Measurements from ENCODE around the gene KDM5A.
"Not testable (repeated sequence)": the region's sequence is repeated elsewhere in the genome, so short reads cannot be mapped to it uniquely, and the experiment has no call there.

The KDM5A gene

DNA sequence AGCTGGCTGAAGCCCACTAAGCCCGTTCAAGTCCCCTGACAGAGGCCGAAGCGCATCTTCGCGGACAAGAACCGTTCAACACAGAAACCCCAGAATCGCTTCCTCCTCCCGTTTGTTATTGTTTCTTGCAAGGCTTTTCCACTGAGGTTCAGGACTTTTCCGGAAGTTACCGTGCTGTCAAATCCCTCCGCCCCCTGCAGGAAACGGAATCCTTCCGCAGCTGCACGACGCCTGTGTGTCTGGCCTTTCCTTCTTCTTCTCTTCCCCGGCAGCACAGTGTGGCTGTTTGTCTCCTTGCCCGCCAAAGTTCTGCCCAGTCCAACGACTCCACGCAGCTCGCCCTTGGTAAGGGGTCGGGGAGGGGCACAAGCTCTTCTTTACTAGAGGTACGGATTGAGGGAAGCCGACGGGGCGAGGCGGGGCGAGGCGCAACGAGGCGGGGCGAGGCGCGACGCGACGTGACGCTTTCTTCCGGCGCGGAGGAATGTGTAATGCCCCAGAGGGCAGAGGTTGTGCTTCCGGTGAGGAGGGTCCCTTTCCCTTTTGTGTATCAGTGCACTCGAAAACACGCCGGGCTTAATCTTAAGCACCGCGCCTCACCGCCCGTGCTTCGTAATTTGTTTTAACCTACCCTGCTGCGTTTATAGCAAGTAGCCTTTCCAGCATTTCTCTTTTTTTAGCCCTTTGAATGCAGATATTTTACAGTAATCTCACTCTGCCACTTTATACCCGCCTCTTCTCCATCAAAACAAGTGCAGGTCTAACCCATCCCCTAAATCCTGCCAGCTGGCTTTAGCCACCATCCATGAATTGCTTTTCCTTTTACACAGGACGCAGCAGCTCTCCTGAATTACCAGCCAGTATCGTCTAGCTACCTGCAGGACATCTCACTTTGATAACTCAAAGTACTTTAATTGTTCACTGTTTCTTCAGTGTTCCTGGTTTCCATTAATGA, at the start of gene KDM5A:
Gene KDM5A, minus strand, starts transcription at position 179 of the 955 bp plus-strand sequence. CDS start 229 bp downstream, outside the sequence.
- DNase-seq (ENCODE audit: low read depth in 3 of 3): peak; percentile 74 to 84 (median 80)

DNA sequence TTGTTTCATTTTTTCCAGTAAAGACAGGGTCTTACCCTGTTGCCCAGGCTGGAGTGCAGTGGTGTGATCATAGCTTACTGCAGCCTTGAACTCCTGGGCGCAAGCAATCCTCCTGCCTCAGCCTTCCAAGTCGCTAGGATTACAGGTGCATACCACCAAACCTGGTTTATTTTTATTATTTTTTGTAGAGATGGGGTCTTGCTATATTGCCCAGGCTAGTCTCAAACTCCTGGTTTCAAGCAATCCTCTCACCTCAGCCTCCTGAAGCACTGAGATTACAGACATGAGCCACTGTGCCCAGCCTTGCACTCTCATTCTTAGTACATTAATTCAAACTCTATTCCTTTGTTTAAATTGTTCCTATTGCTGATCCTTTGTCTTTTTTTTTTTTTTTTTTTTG, 46.6 kb upstream of the KDM5A start:
- not testable (repeated sequence) for DNase-seq (ENCODE audit: low read depth in 3 of 3)

DNA sequence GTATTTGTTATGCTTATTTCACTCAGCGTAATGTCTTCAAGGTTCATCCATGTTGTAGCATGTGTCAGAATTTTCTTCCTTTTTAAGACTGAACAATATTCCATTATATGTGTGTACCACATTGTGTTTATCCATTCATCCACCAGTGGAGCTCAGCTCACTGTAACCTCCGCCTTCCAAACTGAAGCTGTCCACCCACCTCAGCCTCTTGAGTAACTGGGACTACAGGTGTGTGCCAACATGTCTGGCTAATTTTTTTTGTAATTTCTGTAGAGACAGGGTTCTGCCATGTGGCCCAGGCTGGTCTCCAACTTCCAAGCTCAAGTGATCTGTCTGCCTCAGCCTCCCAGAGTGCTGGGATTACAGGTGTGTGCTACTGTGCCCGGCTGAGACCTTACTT, 33.4 kb upstream of the KDM5A start:
- DNase-seq (ENCODE audit: low read depth in 3 of 3): no peak

DNA sequence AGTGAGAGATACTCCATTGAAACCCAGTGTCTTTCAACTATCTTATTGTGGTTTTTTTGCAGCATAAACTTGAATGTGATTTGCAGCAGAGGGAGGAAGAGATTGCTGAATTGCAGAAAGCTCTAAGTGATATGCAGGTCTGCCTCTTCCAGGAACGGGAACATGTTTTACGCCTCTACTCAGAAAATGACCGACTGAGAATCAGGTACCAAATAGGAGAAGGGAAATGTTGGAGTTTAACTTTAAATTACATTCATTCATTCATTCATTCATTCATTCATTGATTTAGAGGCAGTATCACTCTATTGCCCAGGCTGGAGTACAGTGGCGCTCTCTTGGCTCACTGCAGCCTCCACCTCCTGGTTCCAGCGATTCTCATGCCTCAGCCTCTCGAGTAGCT, 29.3 kb upstream of the KDM5A start:
- DNase-seq (ENCODE audit: low read depth in 3 of 3): no peak

DNA sequence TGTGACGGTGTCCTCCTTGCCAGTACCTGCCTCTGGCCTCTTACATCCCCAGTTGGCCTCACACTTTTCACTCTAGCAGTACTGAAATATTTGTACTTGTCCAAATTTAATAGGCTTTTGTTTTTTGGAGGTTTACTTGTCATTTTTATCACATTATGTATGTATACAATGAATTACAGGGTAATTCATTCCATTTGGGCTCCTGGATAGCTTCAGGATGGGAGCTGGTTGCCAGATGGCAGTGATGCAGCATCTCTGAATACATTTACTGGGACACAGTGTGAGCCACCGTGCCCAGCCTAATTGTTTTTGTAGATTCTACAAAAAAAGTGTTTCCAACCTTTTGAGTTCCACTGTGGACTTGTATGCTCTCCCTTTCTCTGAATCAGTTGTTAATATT, 25.7 kb upstream of the KDM5A start:
- no peak for DNase-seq (ENCODE audit: low read depth in 3 of 3)

DNA sequence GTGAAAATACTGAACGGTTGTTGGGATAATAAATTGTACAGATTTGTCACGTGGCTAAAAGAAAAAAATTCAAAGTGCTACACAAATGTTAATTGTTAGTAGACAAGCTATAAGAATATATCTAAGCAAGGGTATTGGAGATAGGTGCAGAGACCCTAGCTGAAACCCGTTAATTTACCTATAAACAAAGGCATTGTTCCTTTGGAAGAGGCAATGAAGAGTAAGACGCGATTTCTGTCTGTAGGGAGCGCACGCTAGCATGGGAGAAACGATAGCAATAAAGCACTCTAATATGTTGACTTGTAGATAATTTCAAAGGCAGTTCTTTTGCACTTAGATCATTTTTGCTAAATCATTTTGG, 12.9 kb upstream of the KDM5A start:
- DNase-seq (ENCODE audit: low read depth in 3 of 3): no peak

DNA sequence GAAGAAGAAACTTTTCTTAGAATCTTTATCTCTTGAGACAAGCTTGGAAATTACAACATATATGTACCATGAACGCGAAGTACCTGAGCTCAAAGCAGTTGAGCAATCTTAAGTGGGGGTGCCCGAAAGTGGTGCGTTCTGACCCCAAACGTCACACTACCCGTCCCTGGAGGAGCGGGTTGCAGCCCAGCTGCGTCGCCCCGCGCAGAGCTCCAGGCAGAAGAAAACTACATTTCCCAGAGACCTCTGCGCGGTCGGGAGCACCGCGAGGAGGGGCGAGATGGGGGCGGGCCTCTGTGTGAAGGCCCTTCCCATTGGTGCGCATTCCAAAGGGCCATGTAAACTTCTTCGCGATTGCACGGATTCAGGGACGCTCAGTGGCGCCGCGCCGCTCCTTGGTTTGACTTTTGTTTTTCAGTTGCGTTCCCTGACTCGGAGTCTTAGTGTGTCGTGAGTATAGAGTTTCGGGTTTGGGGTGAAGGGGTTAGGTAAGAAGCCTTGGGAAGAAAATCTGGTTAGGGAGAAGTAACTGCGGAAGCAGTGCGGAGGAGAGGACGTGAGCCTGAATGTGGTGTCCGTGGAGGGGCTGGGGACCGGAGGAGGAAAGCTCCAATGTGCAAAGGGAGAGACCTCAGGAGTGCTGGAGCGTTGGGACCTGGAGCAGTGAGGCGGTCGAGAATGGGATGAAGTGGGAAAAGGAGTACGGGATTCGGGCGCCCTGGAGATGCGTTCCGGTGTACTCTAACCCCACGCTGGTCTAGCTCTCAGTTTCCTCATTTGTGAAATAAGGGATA, 12.3 kb upstream of the KDM5A start, which contains the start of gene CCDC77:
Gene CCDC77, plus strand, starts transcription at position 410 of the 794 bp plus-strand sequence. CDS start 7,740 bp downstream, outside the sequence.
- DNase-seq (ENCODE audit: low read depth in 3 of 3): peak; percentile 85 to 93 (median 92)

DNA sequence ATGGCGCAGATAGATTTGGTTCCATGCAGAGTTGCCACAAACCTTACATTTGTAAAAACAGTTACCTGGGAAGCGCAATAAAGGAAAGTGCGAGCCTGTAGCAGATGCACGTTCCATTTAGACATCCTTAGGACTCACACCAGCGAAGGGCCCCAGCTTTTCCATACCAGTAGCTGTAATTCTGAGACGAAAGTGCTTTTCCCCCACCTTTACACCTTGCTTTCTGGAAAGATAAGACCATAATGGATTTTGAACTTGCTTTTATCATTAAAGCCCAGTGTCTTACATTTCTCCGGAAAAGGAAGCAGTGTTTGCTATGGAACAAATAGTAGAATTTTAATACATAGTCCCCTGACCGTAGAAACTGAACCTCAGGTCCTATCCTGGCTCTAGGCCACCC, 11.7 kb upstream of the KDM5A start:
- DNase-seq (ENCODE audit: low read depth in 3 of 3): no peak

DNA sequence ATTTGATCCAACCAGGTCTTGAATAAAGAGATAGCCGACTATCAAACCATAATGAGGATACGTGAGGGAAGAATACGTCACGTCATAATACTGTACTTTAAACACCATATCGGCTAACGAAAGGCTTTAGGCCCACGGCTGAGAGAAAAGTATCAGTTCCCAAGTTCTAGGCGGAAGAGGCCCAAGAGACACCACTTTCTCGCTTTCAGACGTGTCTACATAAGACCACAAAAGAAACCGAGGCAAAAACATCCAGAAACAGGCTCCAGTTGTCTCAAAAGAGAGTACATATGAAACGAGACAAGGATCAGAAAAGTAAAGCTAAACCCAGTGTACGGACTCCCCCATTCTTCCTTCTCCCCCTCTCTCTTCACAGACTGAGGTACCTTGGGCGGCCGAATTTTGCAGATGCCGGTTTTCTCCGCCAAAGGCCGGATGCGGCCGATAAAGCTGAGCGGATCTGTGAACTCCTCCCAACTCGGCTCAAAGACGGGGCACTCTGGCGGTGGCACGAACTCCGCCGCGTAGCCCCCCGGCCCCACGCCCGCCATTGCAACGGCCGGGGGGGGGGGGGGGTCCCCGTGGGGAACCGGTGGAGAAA, 479 bp downstream of the KDM5A start:
- peak in 2 of 3 experiments; percentile 16 to 24 for DNase-seq (ENCODE audit: low read depth in 3 of 3)

DNA sequence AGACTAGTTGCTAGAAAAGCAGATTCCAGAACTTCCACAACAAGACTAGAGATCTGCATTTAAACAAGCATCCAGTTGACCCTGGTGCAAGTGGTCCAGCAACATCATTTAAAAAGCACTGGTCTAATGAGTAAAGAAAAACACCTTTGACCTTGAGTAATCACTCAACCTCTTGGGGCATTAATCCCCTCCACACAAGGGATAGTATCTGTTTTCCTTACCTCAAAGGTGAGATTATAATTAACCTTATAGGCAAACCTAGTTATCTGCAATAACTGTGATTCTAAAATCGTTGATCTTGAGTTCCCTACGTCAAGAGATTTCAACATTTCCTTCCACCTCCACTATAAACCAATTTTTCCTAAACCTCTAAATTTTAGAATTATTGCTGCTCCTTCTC, 1.1 kb downstream of the KDM5A start:
- no peak for DNase-seq (ENCODE audit: low read depth in 3 of 3)

DNA sequence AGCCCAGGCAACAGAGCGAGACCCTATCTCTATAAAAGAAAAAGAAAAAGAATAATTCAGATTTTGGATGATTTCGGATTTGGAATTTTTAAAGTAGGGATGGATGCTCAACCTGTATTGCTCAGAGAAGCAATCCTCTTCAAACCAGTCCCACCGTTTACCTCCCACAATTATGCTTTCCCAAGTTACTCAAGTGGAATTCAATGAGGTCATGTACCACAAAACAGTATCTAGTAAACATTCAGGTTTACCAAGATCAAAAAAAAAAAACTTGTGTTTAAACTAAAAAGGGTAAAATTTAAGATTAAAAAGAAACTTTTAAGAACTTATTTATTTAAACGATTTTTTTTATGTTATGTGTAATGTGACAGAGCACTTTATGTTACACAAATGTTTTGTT, 2.5 kb downstream of the KDM5A start:
- no peak for DNase-seq (ENCODE audit: low read depth in 3 of 3)

DNA sequence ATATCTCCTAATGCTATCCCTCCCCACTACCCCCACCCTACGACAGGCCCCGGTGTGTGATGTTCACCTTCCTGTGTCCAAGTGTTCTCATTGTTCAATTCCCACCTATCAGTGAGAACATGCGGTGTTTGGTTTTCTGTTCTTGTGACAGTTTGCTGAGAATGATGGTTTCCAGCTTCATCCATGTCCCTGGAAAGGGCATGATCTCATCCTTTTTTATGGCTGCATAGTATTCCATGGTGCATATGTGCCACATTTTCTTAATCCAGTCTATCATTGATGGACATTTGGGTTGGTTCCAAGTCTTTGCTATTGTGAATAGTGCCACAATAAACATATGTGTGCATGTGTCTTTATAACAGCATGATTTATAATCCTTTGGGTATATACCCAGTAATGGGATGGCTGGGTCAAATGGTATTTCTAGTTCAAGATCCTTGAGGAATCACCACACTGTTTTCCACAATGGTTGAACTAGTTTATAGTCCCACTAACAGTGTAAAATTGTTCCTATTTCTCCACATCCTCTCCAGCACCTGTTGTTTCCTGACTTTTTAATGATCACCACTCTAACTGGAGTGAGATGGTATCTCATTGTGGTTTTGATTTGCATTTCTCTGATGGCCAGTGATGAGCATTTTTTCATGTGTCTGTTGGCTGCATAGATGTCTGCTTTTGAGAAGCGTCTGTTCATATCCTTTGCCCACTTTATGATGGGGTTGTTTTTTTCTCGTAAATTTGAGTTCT, 18.2 kb downstream of the KDM5A start:
- not testable (repeated sequence) for DNase-seq (ENCODE audit: low read depth in 3 of 3)

DNA sequence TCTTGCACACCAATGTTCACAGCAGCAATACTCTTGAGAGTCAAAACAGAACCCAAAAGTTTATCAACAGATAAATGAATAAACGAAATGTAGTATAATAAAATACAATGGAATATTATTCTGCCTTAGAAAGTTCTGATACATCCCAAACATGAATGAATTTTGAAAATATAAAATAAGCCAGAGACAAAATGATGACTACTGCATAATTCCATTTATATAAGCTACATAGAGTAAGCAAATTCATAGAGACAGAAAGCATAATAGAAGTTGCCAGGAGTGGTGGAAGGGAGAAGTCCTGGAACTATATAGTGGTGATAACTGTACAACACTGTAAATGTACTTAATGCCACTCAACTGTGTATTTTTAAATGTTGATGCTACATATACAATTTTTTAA, 21.1 kb downstream of the KDM5A start:
- no peak for DNase-seq (ENCODE audit: low read depth in 3 of 3)

DNA sequence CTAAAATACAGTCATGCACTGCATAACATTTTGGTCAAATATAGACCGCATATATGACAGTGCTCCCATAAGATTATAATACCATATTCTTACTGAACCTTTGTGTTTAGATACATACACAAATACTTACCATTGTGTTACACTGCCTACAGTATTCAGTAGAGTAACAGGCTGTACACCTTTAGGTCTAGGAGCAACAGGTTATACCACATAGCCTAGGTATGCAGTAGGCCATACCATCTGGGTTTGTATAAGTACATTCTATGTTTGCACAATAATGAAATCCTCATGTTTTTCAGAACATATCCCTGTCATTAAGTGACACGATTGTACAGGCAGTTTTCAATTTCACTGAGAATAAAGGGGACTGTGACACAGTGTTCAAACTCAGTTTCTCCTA, 22.3 kb downstream of the KDM5A start:
- DNase-seq (ENCODE audit: low read depth in 3 of 3): no peak

DNA sequence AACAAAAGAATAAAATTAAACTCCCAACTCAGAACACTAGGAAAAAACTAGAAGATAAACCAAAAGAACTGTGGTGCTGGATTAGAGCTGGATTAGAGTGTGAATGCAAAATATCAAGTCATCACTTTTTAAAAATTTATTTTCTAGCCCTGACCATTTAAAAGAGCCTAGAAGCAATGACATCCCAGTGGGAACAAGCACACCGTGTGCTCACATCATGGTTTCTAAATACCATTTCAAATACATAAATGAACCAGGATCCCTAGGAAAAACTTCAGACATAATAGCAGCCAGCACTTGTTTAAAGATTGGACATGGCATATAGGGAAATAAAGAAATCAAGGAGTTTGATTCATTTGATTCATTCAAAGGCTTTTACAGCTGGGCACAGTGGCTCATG, 30.0 kb downstream of the KDM5A start:
- DNase-seq (ENCODE audit: low read depth in 3 of 3): no peak

DNA sequence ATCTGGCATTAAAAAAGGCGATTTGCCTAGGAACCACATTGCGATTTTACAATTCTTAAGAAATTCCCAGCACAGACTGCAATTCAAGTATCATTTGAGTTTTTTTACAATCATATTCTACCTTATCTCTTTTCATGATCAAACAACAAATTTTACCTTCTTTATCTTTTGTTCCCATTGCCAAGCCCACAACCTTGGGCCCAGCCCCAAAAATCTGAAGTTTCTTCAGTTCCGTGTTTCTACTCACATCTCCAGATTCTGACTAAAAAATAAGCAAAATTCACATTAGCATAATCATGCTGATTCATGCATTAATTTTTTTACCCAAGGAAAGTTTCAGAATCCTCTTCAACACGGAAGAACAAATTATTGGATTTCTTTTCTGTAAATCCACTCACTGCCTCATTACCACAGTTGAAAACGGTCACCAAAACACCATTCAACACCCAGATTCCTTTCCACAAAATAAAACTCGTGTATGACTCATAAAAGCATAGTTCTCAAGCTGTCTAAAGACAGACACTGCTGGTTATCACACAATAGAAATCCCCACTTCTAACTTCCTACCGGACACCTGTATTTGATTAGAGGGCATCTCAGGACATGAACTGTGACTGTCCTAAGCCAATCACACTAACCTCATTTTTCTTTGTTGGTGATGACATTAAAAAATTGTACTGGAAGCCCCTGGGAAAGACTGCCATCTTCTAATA, 32.7 kb downstream of the KDM5A start:
- DNase-seq (ENCODE audit: low read depth in 3 of 3): no peak

DNA sequence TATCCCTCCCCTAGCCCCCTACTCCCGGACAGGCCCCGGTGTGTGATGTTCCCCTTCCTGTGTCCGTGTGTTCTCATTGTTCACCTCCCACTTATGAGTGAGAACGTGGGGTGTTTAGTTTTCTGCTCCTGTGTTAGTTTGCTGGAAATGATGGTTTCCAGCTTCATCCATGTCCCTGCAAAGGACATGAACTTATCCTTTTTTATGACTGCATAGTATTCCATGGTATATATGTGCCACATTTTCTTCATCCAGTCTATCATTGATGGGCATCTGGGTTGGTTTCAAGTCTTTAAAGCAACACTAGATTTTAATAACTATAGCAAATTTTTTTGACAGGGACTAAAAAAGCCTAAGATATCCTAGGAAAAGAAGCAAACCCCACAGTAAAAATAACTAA, 37.9 kb downstream of the KDM5A start:
- not testable (repeated sequence) for DNase-seq (ENCODE audit: low read depth in 3 of 3)

DNA sequence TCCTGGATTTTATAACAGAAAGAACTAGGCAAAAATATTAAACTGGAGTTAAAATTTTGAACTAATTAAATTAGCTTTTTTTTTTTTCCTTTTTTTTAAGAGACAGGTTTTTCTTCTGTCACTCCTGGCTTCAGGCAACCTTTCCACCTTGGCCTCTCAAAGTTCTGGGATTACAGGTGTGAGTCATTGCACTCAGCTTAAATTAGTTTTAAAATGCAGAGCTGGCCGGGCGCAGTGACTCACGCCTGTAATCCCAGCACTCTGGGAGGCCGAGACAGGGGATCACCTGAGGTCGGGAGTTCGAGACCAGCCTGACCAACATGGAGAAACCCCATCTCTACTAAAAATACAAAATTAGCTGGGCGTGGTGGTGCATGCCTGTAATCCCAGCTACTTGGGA, 39.5 kb downstream of the KDM5A start:
- not testable (repeated sequence) for DNase-seq (ENCODE audit: low read depth in 3 of 3)

DNA sequence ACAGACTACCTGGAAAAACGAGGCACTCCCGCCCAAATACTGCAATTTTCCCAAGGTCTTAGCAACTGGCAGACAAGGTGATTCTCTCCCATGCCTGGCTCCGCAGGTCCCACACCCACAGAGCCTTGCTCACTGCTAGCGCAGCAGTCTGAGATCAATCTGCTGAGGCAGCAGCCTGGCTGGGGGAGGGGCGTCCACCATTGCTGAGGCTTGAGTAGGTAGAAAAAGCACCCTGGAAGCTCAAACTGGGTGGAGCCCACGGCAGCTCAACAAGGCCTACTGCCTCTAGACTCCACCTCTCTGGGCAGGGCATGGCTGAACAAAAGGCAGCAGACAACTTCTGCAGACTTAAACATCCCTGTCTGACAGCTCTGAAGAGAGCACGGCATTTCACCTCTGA, 46.1 kb downstream of the KDM5A start:
- peak in 1 of 3 experiments; percentile 1 for DNase-seq (ENCODE audit: low read depth in 3 of 3)

DNA sequence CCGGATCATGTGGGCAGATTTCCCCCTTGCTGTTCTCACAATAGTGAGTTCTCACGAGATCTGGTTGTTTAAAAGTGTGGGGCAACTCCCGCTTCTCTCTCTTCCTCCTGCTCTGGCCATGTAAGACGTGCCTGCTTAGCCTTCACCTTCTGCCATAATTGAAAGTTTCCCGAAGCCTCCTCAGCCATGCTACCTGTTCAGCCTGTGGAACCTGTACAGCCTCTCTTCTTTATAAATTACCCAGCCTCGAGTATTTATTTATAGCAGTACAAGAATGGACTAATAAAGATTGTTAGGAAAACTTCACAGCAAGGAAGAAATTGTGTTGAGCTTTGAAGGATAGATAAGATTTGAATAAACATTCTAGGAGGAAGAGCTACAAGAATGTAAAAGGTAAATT, 52.1 kb downstream of the KDM5A start:
- DNase-seq (ENCODE audit: low read depth in 3 of 3): no peak

DNA sequence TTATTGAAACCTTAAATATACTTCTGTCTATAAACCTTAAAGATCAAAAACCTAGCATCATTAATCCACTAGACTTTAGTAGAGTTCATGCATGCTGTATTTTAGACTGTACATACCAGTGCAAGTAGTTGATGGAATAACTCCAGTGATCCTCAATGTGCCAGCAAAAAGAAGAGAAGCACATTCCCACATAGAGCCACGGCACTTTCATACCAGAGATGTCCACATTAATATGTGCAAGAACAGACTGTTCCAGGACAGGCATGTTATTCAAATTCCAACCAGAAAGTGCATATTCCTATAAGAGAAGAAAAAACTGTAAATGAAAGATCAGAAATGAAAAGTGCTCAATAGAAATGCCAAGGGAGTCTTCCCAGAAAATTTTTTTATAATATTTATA, 55.0 kb downstream of the KDM5A start:
- DNase-seq (ENCODE audit: low read depth in 3 of 3): no peak

All from stimulated activated CD4-positive, alpha-beta T cell treated with anti-CD3 and anti-CD28 coated beads, TNF-alpha, amount 100 ng/mL, for 24 hours (primary cell).